Glomerular endothelial cell (primary cell): ENCODE data around the gene DOCK1. TPM values are rescaled to one million over a fixed set of nuclear protein-coding genes. Genes with fewer than 3 reads are reported as not detected.

Experiments
- DNase-seq: peaks from one replicate; pipeline ENCODE4 v3.0.0-alpha.2; 2011; ENCODE audit warnings: low read depth, low spot score; ENCODE audit errors: extremely low read depth
- total RNA-seq: library from RNA; depleted of rRNA; stranded (reverse); fragments of >200 nt; gene quantifications from 2 replicates; pipeline ENCODE4 v1.2.3, GENCODE V29; 2015

The DOCK1 gene
- total RNA-seq, 1 donor from 2014 or later, result 90.4 TPM

- DNase-seq, result no peak
Observed at GRCh38 chr10:127374074-127374680, 468.9 kb downstream of the DOCK1 start.

DNA sequence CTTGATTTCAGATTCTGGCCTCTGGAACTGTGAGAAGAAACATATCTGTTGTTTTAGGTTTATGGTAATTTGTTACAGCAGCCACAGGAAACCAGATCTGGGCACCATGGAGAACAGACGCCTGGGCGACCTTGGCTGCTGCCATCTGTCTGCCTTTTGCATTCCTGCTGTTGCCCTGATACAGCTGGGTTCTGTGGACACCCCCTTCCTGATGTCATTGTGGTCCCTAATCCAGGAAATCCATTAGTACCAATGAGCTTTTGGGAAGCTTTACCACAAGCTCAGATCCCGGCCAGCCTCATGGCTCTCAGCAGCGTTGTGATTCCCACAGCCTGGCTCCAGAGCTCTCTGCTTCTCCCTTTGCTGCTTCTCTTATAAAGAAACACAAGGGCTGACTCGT, 469.7 kb downstream of the DOCK1 start:
- DNase-seq, result no peak

GRCh38 chr10:127375461-127375860, 470.2 kb downstream of the DOCK1 start:
- no peak for DNase-seq

DNA sequence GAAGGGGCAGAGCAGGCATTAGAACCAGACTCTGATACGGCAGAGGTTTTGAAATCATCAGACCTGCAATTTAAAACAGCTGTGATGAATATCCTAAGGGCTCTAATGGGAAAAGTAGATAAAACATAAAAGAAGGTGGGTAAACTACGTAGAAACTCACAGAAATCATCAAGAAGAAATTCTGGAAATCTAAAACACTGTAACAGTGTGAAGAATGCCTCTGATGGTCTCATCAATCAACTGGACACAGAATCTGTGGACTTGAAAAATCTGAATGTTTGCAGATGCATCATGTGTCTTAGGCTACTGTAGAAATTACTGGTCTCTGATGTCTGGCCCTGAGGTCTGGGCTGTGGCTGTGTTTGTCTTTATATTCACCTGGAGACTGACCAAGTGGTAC, 470.8 kb downstream of the DOCK1 start:
- no peak for DNase-seq

DNA sequence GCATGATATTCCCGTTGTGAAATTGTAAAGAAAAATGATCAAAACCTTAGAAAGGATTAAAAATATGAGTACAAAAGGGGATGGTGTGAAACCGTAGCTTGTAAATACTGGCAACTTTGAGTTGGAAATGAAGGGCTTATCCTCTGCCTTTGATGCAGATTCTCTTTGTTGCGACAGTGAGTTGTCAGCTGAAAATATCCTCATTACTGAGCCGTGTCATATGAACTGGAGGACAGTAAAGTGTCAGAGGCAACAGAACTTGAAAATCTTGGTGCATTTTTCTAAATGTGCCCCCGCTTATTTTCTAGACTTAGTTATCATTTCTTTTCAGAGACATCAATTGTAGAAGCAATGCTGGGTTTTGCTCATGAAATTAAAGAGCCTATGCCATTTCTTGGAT, 473.4 kb downstream of the DOCK1 start:
- no peak for DNase-seq

DNA sequence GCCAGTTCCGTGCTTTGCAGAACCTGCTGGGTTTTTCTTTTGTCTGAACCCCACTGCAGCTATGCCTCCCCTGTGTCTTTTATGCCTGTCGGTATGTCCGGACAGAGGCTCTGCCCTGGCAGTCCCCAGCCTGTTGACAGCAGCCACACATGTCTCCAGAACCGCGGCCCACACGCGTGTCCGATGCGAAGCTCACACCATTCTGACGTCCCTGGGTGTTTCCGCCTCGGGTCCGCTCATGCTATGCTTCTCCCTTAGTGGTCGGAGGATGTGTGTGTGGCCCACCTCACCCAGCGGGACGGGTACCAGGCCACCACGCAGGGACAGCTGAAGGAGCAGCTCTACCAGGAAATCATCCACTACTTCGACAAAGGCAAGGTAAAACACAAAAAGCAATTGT, 479.3 kb downstream of the DOCK1 start:
- DNase-seq, result no peak

GRCh38 chr10:127385066-127385465, 479.8 kb downstream of the DOCK1 start:
- DNase-seq, result no peak

GRCh38 chr10:127386606-127387327, 481.5 kb downstream of the DOCK1 start:
- no peak for DNase-seq

- DNase-seq, result no peak
Observed at GRCh38 chr10:127391875-127392274, 486.6 kb downstream of the DOCK1 start.

DNA sequence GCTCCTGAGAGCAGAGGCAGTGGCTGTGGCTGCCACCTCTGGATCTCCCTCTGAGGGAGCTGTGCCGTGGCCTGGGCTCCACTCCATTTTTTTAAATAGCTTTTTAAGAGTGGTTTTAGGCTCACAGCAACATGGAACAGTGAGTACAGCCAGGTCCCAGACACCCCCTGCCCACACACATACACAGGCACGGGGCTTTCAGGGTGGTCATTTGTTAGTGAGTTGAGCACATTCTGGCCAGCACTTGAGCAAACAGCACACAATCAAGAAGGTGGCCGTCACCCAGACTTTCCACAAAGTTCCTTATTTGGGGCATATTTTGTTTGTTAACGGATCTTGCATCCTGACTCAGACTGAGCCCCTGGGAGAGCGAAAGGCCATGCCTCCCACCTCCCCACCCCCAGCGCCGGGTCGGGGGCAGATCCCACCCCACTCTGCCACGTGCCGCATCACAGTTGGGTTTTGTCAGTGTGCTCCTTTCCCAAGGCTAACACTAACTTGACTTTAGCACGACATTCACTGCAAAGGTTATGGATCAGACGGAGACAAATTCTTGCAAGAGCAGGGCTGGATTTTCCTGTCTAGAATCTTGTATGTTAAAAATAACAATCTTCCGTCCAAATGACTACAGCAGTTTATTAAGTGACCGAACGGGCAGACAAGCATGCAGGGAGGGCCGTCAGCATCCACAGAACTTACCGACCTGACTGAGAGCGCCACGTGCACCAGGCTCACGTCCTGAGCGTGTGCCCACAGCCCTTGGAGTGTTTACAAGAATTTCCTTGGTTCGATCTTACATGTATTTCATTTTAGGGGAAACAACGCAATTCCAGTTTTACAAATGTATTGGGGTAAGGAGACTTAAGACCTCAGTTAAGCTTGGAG, 487.4 kb downstream of the DOCK1 start:
- no peak for DNase-seq

DNA sequence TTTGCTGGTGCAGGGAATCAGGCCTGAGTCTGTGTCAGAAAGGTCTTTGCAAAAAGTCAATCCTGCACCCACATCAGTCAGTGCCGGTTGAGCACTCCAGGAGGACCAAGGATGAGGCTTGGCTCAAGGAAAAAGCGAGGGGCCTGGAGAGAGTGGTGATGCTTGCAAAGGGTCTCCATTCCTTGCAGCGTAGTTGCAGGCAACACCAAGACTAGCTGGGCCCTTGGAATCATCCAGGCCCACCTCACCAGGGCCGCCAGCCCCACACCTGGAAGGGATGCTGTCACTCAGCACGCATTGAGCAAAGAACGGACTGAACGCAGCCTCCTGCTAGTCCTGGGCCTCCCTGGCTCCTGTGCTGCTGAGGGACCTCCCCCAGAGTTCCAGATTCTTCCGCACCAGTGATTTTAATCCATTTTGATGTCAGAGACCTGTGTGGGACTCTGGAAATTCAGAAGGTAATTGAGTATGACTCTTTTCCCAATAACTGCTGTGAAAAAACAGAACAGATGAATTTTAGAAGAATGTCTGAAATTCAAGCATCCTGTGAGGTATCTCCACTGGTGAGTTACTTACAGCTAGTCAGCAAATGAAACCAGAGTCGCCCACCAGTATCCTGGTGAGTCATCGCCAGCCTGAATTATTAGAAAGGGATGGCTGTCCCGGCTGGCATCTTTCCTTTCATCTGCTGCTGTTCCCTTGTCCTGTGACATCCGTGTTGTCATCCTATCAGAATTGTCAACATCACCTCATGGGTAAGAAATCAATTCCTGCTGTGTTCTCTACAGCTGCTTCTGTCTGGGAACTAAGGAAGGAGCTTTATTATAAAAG, 493.1 kb downstream of the DOCK1 start:
- no peak for DNase-seq

DNA sequence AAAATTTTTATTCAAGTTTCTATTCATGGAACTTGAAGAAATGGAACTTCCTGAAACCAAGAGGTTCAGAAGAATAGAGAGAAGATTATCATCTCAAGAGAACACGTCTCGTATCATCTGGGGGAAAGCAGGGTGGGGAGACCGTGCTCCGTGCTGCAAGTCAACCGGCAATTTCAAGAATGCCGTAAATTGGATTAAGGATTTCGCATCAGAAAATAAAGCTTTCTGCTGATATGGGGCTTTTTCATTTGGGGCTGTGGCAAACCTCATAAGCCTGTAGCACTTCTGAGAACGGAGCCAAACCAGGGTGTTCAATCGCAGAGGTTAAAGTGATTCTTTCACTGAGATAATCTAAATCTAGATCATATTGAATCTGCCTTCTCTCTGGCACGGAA, 493.7 kb downstream of the DOCK1 start:
- DNase-seq, result no peak

DNA sequence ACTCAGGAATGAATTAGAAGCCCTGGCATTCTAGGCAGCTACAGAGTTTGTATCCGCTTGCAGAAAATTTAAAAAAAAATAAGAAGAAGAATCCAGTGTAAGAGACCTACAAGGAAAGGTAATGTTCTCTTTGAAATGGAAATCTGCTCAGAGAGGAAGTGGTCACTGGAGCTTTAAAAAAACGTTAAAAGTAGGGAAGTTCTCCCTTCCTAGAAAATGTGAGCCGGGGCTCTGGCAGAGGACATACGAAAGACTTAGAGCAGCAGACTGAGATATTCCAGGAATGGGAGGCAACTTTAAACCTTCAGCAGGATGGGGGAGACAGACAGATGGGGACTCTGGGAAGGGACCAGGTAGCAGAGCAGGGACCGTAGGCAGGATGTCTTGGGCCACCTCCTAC, 494.4 kb downstream of the DOCK1 start:
- no peak for DNase-seq

DNA sequence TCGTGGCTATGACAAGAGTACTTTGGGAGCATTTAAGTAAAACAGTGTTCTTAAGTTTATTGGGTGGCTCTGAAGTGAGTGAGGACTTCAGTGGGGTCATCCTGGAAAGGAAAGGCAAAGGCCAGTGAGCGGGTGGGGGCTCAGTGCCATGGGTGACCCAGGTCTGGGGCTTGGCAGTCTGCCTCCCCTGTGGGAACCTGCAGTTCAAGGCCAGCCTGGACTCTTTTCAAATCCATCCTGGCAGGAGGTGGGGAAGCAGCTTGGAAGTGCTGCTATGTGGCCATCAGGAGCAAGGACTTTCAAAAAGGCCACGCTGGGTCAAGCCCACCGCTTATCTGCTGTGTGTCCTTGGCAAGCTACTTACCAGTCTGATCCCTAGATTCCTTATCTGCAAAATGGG, 495.0 kb downstream of the DOCK1 start:
- DNase-seq, result no peak

- DNase-seq, result no peak
Observed at GRCh38 chr10:127402596-127403409, 497.6 kb downstream of the DOCK1 start.

DNA sequence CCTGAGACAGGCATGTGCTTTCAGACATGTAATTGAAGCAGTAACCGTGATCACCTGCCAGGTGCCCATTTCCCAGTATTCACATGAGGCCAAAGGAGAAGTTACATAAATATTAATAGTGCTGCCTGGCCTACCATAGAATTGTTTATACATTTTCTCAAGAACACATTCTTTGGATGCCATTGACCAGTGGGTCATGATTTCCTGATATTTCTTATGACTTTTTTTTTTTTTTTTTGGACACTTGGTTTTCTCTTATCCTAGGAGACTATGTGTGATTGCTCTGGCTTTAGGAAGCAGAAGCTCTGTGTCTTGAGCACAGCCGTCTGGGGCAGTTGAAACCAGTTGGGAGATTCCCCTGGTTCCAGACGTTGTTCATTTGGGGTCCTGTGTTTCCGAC, 500.0 kb downstream of the DOCK1 start:
- DNase-seq, result peak; percentile 36

DNA sequence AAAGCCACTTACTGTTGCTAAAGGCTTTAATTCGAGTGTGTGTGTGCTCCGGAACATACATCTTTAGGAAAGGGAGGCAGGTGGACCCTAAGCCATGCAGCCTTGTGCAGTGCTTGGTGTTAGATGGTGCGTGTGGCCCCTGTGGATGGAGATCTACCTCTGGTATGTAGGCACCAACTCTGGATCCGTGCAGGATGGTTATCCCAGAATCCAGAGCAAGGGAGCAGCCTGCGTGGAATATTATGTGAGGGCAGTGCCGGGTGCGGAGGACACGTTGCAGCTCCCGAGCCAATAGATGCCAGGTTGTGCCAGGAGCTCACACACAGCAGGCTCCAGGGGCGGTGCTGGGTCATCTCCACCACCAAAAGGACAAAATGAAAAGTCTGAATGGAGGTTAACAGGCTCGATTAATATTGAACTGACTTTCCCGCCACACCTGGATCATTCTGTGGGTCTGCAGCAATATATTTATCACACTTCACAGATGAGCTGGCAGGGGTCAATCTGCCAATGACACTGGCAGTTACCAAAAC, 500.9 kb downstream of the DOCK1 start:
- no peak for DNase-seq

GRCh38 chr10:127407551-127407950, 502.3 kb downstream of the DOCK1 start:
- no peak for DNase-seq

DNA sequence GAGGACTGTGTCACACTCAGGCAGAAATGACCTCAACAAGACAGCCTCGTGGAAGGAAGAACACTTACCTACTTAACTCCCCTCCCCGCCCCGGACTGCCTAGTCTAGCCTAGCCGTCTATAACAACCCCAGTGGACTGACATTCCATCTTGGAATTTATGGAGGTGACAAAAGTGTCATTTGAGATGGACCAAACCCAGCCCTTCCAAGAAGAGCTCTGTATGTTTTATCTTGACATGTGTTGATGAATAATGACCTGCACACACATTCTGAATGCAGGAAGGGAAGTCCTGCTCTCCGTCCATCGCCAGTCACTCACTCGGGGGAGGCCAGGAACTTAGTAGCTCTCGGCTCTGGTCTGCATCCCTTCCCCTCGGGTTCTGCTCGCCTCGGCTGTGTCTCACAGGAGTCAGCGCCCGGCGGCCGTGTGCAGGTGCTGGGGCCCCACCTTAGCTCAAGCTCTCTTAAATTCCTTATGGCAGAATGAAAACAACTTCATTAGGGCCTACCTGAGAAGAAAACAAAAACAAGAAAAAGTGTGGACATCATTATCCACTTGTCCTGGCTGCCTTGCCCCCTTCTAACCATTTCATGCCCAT, 503.0 kb downstream of the DOCK1 start:
- no peak for DNase-seq
